ENCODE data around the gene FEZF1. TPM values are rescaled to one million over a fixed set of nuclear protein-coding genes. Genes with fewer than 3 reads are reported as not detected.
"Not testable (repeated sequence)": the region's sequence is repeated elsewhere in the genome, so short reads cannot be mapped to it uniquely, and the experiment has no call there.

The FEZF1 gene
- total RNA-seq, 2 donors from 2014 or later, result not detected

DNA sequence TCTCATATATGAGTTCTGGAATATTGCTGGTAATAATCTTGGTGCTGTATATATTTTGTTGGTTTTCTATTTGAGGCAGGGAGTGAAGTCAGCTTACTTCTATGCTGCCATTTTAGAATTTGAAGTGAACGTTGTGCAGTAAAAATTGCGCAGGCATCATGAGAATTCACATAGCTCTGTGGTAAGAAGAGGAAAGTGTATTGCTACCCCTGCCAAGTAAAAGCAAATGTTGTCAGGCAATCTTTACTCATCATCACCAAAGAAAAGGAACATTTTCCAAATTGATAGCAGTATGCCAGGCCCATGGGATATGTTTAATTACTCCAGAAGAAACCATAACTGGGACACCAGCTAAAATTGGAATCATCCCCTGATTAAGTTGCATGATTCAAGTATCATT, 13.4 kb downstream of the FEZF1 start:
- no peak for DNase-seq (ENCODE audit: low spot score)
- intact Hi-C loops (cut with DNase I), result no loop called here

DNA sequence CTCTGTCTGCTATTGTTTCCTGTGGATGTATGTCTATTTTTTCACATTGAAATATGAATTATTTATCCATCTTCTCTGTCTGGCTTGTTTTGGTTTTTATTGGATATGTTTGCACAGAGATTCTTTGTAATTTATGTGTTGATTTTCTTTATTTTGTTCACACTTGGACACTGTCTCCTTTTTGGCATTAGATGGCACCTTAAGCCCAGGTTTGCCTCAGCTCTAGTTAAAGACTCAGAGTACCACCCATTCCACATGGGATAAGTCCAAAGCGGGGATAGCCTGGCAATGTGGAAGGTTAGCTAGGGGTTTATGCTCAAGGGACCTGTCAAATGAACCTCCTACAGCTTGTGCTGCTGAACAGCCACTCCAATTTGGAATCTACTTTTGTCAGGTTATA, 14.1 kb downstream of the FEZF1 start:
- intact Hi-C loops (cut with DNase I), result loop anchor here in 1 of 2 donors (1.0 kb wide), 1 partner anchor 11 kb away; no protein-coding TSS in a partner anchor
- no peak for DNase-seq (ENCODE audit: low spot score)

DNA sequence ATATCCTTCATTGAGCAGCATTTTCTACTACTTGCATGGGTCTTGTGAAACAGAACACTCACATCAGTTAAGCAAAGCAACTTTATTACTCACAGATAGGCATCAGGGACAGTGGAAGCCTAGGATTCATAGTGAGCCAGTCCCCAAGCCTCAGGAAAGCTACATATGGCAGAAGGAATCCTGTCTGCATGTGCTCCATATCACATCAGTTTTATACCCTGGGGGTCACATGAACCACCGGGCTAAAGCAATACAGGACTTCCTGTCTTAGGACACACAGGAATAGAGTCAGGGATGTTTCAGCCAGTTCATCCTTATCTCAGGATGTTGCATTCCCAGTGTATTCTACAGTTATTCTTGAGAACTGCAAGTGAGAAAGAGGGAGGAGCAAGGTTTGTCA, 15.1 kb downstream of the FEZF1 start:
- no peak for DNase-seq (ENCODE audit: low spot score)
- intact Hi-C loops (cut with DNase I), result no loop called here

DNA sequence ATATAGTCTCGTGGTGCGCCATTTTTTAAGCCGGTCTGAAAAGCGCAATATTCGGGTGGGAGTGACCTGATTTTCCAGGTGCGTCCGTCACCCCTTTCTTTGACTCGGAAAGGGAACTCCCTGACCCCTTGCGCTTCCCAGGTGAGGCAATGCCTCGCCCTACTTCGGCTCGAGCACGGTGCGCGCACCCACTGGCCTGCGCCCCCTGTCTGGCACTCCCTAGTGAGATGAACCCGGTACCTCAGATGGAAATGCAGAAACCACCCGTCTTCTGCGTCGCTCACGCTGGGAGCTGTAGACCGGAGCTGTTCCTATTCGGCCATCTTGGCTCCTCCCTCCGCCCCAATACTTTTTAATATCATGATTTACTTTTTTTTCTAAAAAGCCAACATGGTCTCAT, 19.9 kb downstream of the FEZF1 start:
- DNase-seq (ENCODE audit: low spot score); intact Hi-C loops (cut with DNase I): not testable (repeated sequence)

DNA sequence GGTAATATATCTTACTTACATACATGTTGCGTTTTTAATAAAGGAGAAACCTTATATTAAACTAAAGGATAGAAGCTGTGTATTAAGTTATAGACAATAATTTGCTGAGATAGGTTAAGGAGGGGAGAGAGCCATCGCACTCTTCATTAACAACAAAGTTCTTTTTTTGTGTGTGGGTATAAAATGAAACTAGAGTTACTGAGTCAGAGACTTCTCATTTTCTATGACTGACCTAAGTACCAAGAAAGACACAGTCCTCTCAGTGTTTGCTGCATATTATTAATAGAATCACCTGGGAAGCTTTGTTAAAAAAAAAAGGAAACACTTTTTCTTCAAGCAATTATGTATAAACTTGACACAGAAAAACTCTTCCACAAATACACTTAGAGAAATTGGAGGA, 31.4 kb downstream of the FEZF1 start:
- intact Hi-C loops (cut with DNase I), result no loop called here
- DNase-seq (ENCODE audit: low spot score), result no peak

DNA sequence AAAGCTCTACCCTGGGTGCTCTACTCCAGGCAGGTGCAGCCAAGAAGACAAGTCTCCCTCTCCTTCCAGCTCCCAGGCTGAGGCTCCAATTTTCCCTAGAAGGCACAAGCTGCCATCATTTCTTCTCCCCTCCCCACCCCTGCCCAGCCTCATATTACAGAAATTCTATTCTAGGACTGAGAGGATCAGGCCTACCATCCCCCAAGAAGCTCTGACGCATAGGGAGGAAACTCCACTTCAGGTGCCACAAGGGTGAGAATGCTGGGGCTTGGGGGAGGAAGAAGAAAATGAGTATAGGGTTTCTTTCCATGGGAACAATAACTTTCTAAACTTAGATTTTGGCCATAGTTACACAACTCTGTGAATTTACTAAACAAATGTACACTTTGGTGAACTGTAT, 35.3 kb downstream of the FEZF1 start:
- no peak for DNase-seq (ENCODE audit: low spot score)
- intact Hi-C loops (cut with DNase I), result no loop called here

DNA sequence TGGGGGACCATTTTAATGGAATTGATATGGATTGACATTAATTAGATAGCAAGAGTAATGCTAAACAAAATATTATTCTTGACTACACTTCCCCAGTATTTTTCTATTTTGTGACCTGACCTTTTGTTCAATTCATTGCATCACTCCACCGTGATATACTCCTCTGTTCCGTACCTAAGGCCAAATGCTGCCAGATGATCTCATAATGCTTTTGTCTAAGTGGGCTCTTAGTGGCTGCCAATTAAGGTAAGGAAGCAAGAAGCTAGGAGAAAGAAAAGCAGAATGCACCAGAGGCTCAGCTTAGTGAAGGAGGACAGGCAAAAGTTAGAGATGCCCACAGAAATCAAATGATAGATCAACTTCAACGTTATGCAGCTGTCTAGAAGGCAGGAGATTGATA, 36.4 kb downstream of the FEZF1 start:
- no peak for DNase-seq (ENCODE audit: low spot score)
- intact Hi-C loops (cut with DNase I), result no loop called here

DNA sequence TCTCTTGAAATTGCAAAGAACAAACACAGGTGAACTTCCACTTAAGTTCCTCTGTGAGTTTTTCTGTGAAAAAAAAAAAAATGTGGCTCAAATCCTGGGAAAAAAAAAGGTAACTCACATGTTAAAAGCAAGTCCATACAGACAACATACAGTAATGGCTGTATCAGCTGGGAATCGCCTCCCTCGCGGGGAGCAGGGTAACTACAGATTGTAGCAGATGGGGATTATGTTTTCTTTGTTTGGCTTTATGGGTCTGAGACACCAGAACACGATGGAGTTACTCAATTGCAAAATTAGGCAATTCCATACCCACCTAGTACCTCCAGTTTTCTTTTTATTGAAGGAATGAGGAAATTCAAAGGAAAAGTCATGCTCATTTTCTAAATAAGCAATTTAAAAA, 42.3 kb downstream of the FEZF1 start:
- no peak for DNase-seq (ENCODE audit: low spot score)
- intact Hi-C loops (cut with DNase I), result no loop called here

DNA sequence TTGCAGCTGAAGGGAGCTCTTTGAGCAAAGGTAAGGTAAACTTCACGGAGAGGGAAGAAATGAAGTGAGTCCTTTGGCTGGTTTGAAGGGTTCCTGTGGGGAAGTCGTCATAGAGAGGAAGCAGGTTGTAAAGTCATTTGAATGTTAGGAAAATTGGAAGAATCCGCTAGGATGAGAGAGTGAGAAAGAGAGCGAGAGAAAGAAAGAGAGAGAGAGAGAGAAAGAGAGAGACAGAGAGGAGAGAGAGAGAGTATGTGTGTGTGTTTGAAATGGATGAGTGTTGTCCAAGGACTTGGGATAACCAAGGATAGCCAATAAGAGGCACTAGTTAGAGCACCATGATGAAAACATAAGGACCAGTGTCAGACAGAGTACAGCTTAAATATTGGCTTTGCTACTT, 43.1 kb downstream of the FEZF1 start:
- no peak for DNase-seq (ENCODE audit: low spot score)
- intact Hi-C loops (cut with DNase I), result no loop called here

DNA sequence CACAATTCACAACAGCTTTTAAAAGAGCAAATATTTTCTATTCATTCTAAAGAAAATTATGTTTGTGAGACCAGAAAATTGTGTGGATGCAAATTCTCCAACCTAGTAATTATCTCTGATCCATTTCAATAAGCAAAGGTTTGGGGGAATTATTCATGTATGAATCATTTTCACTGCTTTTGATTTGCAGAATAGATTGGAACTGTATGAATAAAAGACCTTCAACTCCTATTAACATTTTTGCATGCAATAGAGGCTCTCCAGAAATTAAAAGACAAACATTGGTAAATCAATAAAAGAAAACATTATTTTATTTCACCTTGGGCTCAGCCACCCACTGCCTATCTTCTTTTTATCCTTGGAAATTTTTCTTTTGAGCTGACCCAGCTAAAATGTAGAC, 43.5 kb downstream of the FEZF1 start:
- DNase-seq (ENCODE audit: low spot score), result no peak
- intact Hi-C loops (cut with DNase I), result no loop called here

DNA sequence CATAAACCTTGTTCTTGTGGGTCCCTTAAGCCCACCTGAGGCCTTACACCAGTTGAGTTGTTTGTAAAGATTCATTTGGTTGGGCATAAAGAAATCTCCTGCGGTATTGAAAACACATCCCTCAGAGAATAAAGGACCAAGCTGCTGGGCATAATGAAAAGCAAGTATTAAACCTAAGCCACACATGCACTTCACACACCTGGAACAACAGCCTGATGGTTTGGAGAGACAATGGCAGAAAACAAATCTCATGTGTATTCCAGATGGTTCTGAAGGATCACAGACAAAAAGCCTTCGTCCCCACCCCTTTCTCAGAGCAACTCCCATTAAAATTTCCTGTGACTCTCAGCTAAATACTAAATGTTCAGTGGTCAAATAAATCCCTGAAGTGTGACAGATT, 44.2 kb downstream of the FEZF1 start:
- intact Hi-C loops (cut with DNase I), result no loop called here

DNA sequence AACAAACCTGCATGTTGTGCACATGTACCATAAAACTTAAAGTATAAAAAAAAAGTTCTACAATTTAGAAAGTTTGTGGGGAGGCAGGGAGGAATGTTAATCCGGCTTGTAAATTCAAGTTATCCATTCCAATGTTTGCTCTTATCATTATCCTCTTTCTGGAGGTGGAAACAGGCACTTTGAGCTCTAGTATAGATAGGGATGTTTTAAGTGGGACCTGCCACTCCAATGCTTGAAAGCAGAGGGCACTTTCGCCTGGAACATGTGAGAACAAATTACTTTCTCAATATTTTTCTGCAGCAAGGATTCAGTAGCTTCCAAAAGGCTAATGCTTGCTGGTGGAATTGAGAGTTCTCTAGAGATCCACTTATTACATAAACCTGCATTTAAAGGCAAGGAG, 45.6 kb downstream of the FEZF1 start:
- intact Hi-C loops (cut with DNase I), result no loop called here
- no peak for DNase-seq (ENCODE audit: low spot score)

More for the DNA sequence above, 44.2 kb downstream of the FEZF1 start:
- no peak for DNase-seq (ENCODE audit: low spot score)

DNA sequence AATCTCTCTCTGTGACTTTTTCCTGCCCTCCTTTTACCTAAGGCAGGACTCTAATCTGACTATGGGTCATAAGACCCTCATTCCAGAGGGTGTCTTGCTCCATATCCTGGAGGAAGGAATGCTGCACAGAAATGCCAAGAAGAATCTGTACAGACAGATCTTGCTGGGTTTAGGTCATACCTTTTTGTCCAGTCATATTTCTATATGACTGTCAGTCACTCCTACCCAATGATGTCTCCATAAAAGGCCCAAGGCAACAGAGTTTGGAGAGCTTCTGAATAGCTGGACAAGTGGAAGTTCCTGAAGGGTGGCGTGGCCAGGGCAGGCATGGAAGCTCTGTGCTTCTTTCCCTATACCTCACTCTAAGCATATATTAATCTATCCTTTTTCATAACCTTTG, 47.5 kb downstream of the FEZF1 start:
- intact Hi-C loops (cut with DNase I), result no loop called here
- no peak for DNase-seq (ENCODE audit: low spot score)

DNA sequence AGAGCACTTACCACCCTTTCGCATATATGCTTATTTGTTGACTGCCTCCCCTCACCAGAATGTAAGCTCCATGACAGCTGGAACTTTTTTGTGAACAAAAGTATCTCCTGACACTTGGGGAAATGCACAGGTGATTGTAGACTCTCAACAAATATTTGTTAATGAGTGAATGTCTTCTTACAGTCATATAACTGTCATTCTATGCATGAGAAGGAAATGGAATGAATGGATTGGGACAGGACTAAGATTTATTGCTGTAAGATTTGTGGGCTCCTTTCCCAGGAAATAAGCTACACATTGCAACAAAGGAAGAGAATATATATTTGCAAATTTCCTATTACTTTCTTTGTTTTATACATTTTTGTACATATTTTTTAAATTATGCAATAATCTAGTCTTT, 48.5 kb downstream of the FEZF1 start:
- intact Hi-C loops (cut with DNase I), result no loop called here
- no peak for DNase-seq (ENCODE audit: low spot score)

DNA sequence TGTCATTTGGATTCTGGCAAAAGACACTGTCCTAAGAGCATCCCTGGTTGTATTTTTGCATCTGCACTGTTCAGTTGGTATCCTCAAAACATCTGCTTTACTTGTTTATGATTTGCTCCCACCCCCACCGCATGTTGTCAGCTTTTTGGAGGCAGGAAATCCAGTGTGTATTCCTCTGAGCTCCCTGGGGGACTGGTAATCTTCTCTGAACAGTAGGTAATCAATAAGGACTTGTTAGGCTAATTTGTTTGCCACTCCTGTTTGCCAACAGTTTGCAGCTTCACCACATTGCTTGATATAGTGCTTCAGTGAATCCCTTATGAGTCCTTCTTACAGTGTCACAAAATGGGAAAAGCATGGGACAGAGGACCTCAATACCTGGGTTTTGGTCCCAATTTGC, 49.1 kb downstream of the FEZF1 start:
- DNase-seq (ENCODE audit: low spot score), result no peak
- intact Hi-C loops (cut with DNase I), result no loop called here

Other genes with a start within 250 kb of the FEZF1 start
- gene AASS, start 160.5 kb downstream of the FEZF1 start, total RNA-seq, result 10 to 100 TPM; 14.3 to 17.7 TPM

Measured in posterior vena cava (tissue), 2 donors.